Nephron progenitor cell (in vitro differentiated cells): ENCODE data around the gene LHX4.
A peak's percentile ranks its signal among the peaks of the same experiment; 100 is the strongest.

ENCODE experiments used
- DNase-seq: peaks from one replicate; pipeline ENCODE4 v3.0.0; 2021
- H3K27ac Mint-ChIP-seq: 2 replicates; pipeline ENCODE4 v1.8.0; 2021; ENCODE audit warnings: mild to moderate bottlenecking, moderate library complexity, mixed read lengths
- H3K27me3 Mint-ChIP-seq: 2 replicates; pipeline ENCODE4 v1.8.0; 2021; ENCODE audit warnings: mild to moderate bottlenecking, low read depth, mixed read lengths; ENCODE audit not compliant: poor library complexity
- H3K36me3 Mint-ChIP-seq: 2 replicates; pipeline ENCODE4 v1.8.0; 2021; ENCODE audit warnings: low read depth, mixed read lengths
- H3K4me1 Mint-ChIP-seq: 2 replicates; pipeline ENCODE4 v1.8.0; 2021; ENCODE audit warnings: mixed read lengths
- H3K4me3 Mint-ChIP-seq: 2 replicates; pipeline ENCODE4 v1.8.0; 2021; ENCODE audit warnings: mild to moderate bottlenecking, moderate library complexity, mixed read lengths
- H3K9me3 Mint-ChIP-seq: 2 replicates; pipeline ENCODE4 v1.8.0; 2021; ENCODE audit warnings: mild to moderate bottlenecking, moderate library complexity, mixed read lengths
- CTCF ChIP-seq: fragments of 200-600 bp; sonication (generic); IDR thresholded peaks from 2 replicates; pipeline ENCODE4 v1.5.0; 2021; ENCODE audit warnings: antibody characterized with exemption

The LHX4 gene

GRCh38 chr1:180287988-180288705 is 58.1 kb downstream of the LHX4 start:
- no peak overlapping the region for H3K4me3 Mint-ChIP-seq
- H3K36me3 Mint-ChIP-seq: peaks cover 37% of the 10 kb centered on the region
- no peak overlapping the region for H3K27ac Mint-ChIP-seq

GRCh38 chr1:180288940-180289339 is 58.9 kb downstream of the LHX4 start:
- Mint-ChIP-seq H3K27me3 (no peaks in the 10 kb centered on the region), H3K4me1 (no peaks in the 10 kb centered on the region), H3K36me3 (peaks cover 30% of the 10 kb centered on the region), H3K27ac (no peak overlapping the region), H3K4me3 (no peak overlapping the region), H3K9me3 (peaks cover 9% of the 10 kb centered on the region)
- no peak for TF ChIP-seq CTCF
- DNase-seq: no peak

More at GRCh38 chr1:180287988-180288705, 58.1 kb downstream of the LHX4 start:
- peaks cover 8% of the 10 kb centered on the region for H3K9me3 Mint-ChIP-seq
- peaks cover 3% of the 10 kb centered on the region for H3K27me3 Mint-ChIP-seq
- TF ChIP-seq CTCF: no peak
- no peak for DNase-seq
- no peaks in the 10 kb centered on the region for H3K4me1 Mint-ChIP-seq

DNA sequence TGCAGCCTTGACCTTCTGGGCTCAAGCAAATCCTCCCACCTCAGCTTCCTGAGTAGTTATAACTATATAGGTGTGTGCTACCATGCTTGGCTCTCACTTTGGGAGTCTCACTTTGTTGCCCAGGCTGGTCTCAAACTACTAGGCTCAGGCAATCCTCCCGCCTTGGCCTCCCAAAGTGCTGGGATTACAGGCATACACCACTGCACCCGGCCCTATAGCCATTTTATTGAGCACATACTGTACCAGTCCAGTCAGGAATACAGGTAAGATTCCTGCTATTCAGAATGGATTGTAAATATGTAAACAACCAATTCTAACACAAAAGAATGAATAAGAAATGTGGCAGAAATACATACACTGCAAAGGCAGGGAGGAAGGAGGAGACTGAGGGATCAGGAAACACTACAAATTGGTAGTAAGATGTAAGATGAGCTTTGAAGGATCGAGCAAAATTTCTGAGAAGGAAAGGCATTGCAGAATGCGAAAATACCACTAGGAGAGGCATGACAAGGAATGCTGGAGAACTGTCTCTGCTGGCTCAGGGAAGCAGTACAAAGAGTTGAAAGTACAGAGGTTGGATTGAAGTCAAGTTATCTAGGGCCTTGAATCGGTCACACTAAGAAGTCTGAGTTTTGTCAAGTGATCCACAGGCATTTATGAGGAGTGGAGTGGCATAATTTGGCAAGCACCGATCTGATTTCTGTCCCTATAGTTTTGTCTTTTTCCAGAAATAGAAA is 60.4 kb downstream of the LHX4 start:
- H3K27me3 Mint-ChIP-seq: no peaks in the 10 kb centered on the region
- peak overlapping the region; percentile 30 for H3K27ac Mint-ChIP-seq
- no peak overlapping the region for H3K4me3 Mint-ChIP-seq
- peaks cover 15% of the 10 kb centered on the region for H3K9me3 Mint-ChIP-seq
- H3K4me1 Mint-ChIP-seq: no peaks in the 10 kb centered on the region
- H3K36me3 Mint-ChIP-seq: peaks cover 26% of the 10 kb centered on the region
- no peak for DNase-seq
- no peak for TF ChIP-seq CTCF

DNA sequence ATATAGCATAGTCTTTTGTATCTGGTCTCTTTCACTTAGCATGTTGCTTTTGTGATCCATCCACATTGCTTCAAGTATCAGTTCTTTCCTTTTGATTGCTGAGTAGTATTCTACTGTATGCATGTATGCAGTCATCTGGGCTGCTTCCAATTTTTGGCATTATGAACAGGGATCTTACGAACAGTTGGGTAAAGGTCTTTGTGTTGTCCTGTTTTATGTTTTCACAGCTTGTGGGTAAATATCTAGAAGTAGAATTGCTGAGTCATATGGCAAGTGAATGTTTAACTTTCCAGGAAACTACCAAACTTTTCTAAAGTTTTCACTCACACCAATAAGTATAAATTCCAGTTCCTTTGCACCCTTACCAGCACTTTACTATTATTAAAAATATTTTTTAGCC is 60.9 kb downstream of the LHX4 start:
- H3K27ac Mint-ChIP-seq: no peak overlapping the region
- no peaks in the 10 kb centered on the region for H3K4me1 Mint-ChIP-seq
- peaks cover 15% of the 10 kb centered on the region for H3K9me3 Mint-ChIP-seq
- TF ChIP-seq CTCF: no peak
- DNase-seq: no peak
- H3K27me3 Mint-ChIP-seq: no peaks in the 10 kb centered on the region
- H3K36me3 Mint-ChIP-seq: peaks cover 23% of the 10 kb centered on the region
- H3K4me3 Mint-ChIP-seq: no peak overlapping the region

GRCh38 chr1:180294711-180295110 is 64.6 kb downstream of the LHX4 start:
- peaks cover 15% of the 10 kb centered on the region for H3K9me3 Mint-ChIP-seq
- H3K27ac Mint-ChIP-seq: no peak overlapping the region
- no peak for DNase-seq
- H3K36me3 Mint-ChIP-seq: peaks cover 26% of the 10 kb centered on the region
- no peak overlapping the region for H3K4me3 Mint-ChIP-seq
- no peaks in the 10 kb centered on the region for H3K4me1 Mint-ChIP-seq
- H3K27me3 Mint-ChIP-seq: peaks cover 3% of the 10 kb centered on the region
- no peak for TF ChIP-seq CTCF
